Thoracic aorta (tissue), 2 donors: Measurements from ENCODE around the gene CHCHD2. TPM values are rescaled to one million over a fixed set of nuclear protein-coding genes. Genes with fewer than 3 reads are reported as not detected.
"Not testable (repeated sequence)": the region's sequence is repeated elsewhere in the genome, so short reads cannot be mapped to it uniquely, and the experiment has no call there.

Experiments used
- ATAC-seq: fragments of 150-250 bp; one replicate; pipeline ENCODE4 v1.8.0; 2017; ENCODE audit warnings: low read depth; ENCODE audit not compliant: insufficient number of reproducible peaks, low FRiP score
- DNase-seq: peaks from one replicate; pipeline ENCODE4 v3.0.0-alpha.2; 2020; ENCODE audit warnings: low spot score
- H3K27ac ChIP-seq, 2 donors: fragments of 200-600 bp; sonication (generic); 1 replicate in 1 of 2; 2 replicates in 1 of 2; pipeline ENCODE4 v1.5.1; 2016; ENCODE audit warnings: mild to moderate bottlenecking in 2 of 2, moderate library complexity in 2 of 2
- H3K27me3 ChIP-seq: fragments of 200-600 bp; sonication (generic); replicated peaks from 2 replicates; pipeline ENCODE4 v1.6.0; 2016; ENCODE audit warnings: mild to moderate bottlenecking; ENCODE audit not compliant: insufficient read depth
- H3K36me3 ChIP-seq: fragments of 200-600 bp; sonication (generic); one replicate; pipeline ENCODE4 v1.5.1; 2016
- H3K4me1 ChIP-seq, 2 donors: fragments of 200-600 bp; sonication (generic); 1 replicate in 1 of 2; 2 replicates in 1 of 2; pipeline versions ENCODE4 v1.5.1 to v1.6.0; 2016; ENCODE audit warnings: low read depth in 2 of 2, mild to moderate bottlenecking in 1 of 2; ENCODE audit not compliant: control insufficient read depth in 1 of 2
- H3K4me3 ChIP-seq: fragments of 200-600 bp; sonication (generic); 2 replicates; pipeline ENCODE4 v1.5.1; 2016; ENCODE audit warnings: mild to moderate bottlenecking
- H3K9me3 ChIP-seq: fragments of 200-600 bp; sonication (generic); 2 replicates; pipeline ENCODE4 v1.5.1; 2016
- total RNA-seq, 2 donors: library from RNA; depleted of rRNA; stranded (reverse); fragments of >200 nt; gene quantifications; one replicate each; pipeline versions ENCODE4 v1.1.0 to v1.2.3, GENCODE V29; 2016
- TF ChIP-seq, protein P1 (sequence below): fragments of 200-600 bp; sonication (generic); IDR thresholded peaks from one replicate; pipeline ENCODE4 v1.5.1; 2019; ENCODE audit warnings: antibody characterized with exemption

The CHCHD2 gene
- total RNA-seq, 2 donors from 2014 or later, result 220 to 311 TPM

DNA sequence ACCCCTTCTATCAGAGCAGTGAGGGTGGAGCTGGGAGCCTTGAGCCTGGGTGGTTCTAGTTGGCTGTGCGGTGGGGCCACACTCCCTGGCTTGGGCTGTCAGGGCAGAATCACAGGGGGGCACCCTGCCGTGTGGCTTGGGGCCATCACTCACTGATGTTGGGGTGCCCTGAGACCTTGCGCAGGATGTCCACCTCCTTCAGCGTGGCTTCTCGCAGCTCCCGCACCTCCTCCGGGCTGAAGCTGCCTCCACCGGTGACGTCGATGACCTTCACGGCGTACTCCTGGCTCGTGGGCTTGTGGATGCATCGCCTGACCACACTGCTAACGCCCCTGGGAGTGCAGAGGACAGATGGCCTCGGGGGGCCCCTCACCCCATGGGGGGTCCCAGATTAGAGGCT, 18.8 kb downstream of the CHCHD2 start:
- H3K27me3 ChIP-seq, result no peaks in the 10 kb centered on the region

DNA sequence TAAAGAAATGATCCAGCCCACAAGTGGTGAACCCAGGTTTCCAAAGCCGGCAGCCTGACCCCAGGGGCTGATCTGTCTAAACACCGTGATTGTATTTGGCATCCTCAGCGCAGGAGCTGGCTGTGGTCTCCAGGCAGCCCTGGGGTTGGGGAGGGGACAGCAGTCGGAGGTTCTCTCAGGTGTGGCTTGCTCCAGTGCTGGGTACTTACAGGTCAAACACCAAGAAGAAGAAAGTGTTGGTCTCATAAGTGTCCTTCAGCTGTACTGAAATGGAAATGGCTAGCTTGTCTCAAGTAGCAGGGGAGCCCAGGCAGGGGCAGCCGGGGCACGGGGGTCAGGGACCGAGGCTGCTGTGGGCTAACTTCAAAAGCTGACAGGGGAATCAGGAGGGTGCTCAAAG, 19.5 kb downstream of the CHCHD2 start:
- Histone ChIP-seq H3K9me3 (no peaks in the 10 kb centered on the region), H3K27ac (no peak overlapping the region), H3K27me3 (no peaks in the 10 kb centered on the region), H3K4me3 (no peak overlapping the region), H3K4me1 (peaks cover 3 to 35% of the 10 kb centered on the region in 2 donors), H3K36me3 (peaks cover 10% of the 10 kb centered on the region)
- DNase-seq, result no peak
- ATAC-seq, result no peak
- TF ChIP-seq, protein P1, sequence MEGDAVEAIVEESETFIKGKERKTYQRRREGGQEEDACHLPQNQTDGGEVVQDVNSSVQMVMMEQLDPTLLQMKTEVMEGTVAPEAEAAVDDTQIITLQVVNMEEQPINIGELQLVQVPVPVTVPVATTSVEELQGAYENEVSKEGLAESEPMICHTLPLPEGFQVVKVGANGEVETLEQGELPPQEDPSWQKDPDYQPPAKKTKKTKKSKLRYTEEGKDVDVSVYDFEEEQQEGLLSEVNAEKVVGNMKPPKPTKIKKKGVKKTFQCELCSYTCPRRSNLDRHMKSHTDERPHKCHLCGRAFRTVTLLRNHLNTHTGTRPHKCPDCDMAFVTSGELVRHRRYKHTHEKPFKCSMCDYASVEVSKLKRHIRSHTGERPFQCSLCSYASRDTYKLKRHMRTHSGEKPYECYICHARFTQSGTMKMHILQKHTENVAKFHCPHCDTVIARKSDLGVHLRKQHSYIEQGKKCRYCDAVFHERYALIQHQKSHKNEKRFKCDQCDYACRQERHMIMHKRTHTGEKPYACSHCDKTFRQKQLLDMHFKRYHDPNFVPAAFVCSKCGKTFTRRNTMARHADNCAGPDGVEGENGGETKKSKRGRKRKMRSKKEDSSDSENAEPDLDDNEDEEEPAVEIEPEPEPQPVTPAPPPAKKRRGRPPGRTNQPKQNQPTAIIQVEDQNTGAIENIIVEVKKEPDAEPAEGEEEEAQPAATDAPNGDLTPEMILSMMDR, result no peak

More for the DNA sequence above, 18.8 kb downstream of the CHCHD2 start:
- no peak for ATAC-seq
- Histone ChIP-seq H3K9me3 (no peaks in the 10 kb centered on the region), H3K4me3 (no peak overlapping the region), H3K36me3 (peaks cover 10% of the 10 kb centered on the region), H3K4me1 (peaks cover 7 to 36% of the 10 kb centered on the region in 2 donors), H3K27ac (no peak overlapping the region)
- DNase-seq, result no peak
- TF ChIP-seq, protein P1, result no peak

DNA sequence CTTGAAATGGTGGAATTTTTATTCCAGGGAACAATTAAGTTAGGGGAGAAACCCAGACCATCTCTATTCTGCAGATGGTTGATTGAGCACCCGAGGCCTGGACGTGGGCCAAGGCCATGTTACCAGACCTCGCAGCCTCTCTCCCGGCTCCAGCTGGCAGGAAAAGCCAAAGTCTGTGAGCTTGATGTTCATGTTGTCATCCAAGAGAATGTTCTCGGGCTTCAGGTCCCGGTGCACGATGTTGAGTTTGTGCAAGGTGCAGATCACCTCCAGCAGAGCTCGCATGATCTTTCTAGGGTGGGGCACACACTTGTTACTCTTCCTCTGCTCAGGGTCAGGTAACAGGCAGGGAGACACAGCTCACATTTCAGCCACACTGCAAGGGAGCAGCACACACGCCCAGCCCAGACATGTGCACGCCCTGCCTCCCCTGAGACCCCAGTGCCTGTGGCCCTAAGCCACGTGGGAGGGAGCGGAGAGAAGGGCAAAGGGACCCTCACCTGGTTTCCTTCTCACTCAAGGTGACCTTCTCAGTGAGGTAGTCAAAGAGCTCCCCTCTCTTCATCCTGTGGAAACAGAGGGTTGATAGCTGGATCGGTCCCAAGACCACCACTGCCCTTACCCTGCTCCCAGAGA, 23.0 kb downstream of the CHCHD2 start:
- DNase-seq, result no peak
- TF ChIP-seq, protein P1, result no peak
- H3K27ac ChIP-seq, result peak overlapping the region; percentile 50 to 57
- peaks cover 25 to 51% of the 10 kb centered on the region in 2 donors for H3K4me1 ChIP-seq
- H3K36me3 ChIP-seq, result peaks cover 13% of the 10 kb centered on the region
- H3K4me3 ChIP-seq, result no peak overlapping the region
- H3K27me3 ChIP-seq, result no peaks in the 10 kb centered on the region
- ATAC-seq, result no peak
- no peaks in the 10 kb centered on the region for H3K9me3 ChIP-seq

DNA sequence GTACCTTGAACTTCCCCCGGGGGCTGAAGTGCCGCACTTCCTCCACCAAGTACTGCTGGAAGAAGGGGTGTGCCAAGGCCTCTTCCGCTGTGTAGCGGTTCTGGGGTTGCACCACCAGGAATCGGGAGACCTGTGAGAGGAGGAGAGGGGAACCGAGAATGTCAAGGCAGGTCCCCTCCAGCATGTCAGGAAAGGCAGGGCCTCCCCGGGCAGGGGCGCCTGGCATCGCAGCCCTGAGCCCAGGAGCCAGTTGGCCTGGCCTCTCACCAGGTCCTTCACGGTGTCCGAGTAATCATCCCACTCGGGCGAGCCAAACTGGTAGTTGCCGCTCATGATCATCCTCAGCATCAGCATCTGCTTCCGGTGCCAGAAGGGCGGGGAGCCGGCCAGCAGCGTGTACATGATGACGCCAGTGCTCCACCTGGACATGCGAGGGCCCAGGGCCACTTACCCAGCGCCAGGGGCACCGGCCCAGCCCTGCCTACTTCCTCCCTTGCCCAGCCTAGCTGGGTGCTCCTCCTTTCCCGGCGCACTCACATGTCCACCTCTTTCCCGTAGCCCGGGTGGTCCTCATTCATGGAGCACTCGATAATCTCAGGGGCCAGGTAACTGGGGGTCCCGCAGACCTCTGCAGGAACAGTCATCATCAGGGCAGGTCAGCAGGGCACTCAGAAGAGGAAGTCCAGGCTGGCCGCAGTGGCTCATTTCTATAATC, 24.5 kb downstream of the CHCHD2 start:
- peak overlapping the region; percentile 13 to 50 for H3K27ac ChIP-seq
- DNase-seq (no peak), ATAC-seq (no peak)
- no peaks in the 10 kb centered on the region for H3K9me3 ChIP-seq
- H3K36me3 ChIP-seq, result peaks cover 13% of the 10 kb centered on the region
- no peaks in the 10 kb centered on the region for H3K27me3 ChIP-seq
- H3K4me1 ChIP-seq, result peaks cover 25 to 56% of the 10 kb centered on the region in 2 donors
- TF ChIP-seq, protein P1, result no peak
- H3K4me3 ChIP-seq, result no peak overlapping the region

DNA sequence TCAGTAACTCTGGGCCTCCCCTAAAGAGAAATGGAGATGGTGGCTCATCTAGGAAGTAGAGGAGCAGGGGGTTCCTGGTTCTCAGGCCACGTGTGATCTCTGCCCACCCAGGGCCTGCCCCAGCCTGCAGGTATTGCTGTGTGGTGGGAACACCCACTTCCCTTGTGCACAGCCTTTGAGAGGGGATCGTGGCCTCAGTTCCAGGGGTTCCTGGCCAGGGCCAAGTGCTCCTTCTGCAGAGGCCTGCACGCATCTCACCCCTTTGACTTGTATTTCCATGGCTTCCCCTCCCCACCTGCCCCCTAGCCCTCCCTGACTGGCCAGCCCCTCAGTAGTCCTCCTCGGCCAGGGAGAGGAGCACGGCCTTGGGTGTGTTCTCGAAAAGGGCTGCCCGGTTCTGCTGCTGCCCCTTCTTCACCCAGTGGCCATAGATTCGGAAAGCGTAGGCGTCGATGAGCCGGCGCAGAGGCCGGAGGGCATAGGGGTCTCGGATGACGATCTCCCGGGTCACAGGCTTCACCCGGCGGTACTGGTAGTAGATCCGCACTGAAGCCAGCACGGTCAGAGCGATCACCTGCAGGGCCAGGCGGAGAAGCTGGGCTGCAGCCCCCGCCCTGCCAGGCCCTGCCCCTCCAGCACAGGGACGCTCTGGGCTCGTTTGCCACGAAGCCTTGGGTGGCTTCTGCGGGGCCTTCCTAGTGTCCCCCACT, 25.4 kb downstream of the CHCHD2 start:
- not testable (repeated sequence) for DNase-seq

More for the DNA sequence above, 25.4 kb downstream of the CHCHD2 start:
- not testable (repeated sequence) for H3K27me3 ChIP-seq, H3K9me3 ChIP-seq, ATAC-seq, H3K4me3 ChIP-seq
- H3K4me1 ChIP-seq, result peaks cover 25 to 56% of the 10 kb centered on the region in 2 donors
- peaks cover 15% of the 10 kb centered on the region for H3K36me3 ChIP-seq
- peak overlapping the region; percentile 84 to 91 for H3K27ac ChIP-seq
